Activated CD8-positive, alpha-beta T cell treated with anti-CD3 and anti-CD28 coated beads, Interleukin-2, amount 10 ng/mL, durations not matched to agents 7 days and 5 days (primary cell): Measurements from ENCODE around the gene CCDC68. TPM values are rescaled to one million over a fixed set of nuclear protein-coding genes. Genes with fewer than 3 reads are reported as not detected.

ENCODE experiments used
- ATAC-seq: fragments of 150-1000 bp; cut with Tn5 transposase; one replicate; pipeline ENCODE4 v1.10.0; 2021; ENCODE audit warnings: moderate library complexity
- CTCF ChIA-PET: fragments of 350-600 bp; sonication (Branson Sonifier 250); formaldehyde crosslinking; loops from one replicate; lab custom pipeline; 2021; ENCODE audit warnings: antibody characterized with exemption; lab: Charles Lee
- POLR2A ChIA-PET: fragments of 350-600 bp; sonication (Branson Sonifier 250); formaldehyde crosslinking; loops from one replicate; lab custom pipeline; 2021; ENCODE audit warnings: antibody characterized with exemption; lab: Charles Lee
- DNase-seq: peaks from one replicate; pipeline ENCODE4 v3.0.0-alpha.2; 2020
- H3K27ac Mint-ChIP-seq: one replicate; pipeline ENCODE4 v1.8.0; 2021; ENCODE audit warnings: mild to moderate bottlenecking, mixed read lengths
- H3K27me3 Mint-ChIP-seq: one replicate; pipeline ENCODE4 v1.8.0; 2021; ENCODE audit warnings: low read depth, mixed read lengths
- H3K36me3 Mint-ChIP-seq: one replicate; pipeline ENCODE4 v1.8.0; 2021; ENCODE audit warnings: low read depth, mixed read lengths
- H3K4me1 Mint-ChIP-seq: one replicate; pipeline ENCODE4 v1.8.0; 2021; ENCODE audit warnings: low read depth, mixed read lengths
- H3K4me3 Mint-ChIP-seq: one replicate; pipeline ENCODE4 v1.8.0; 2021; ENCODE audit warnings: mild to moderate bottlenecking, mixed read lengths
- H3K9me3 Mint-ChIP-seq: one replicate; pipeline ENCODE4 v1.8.0; 2022; ENCODE audit warnings: mixed read lengths; ENCODE audit not compliant: insufficient read depth
- total RNA-seq, 2 experiments: library from RNA; stranded (reverse); gene quantifications; one replicate each; pipeline ENCODE4 v1.2.3, GENCODE V29; 2021

The CCDC68 gene
- total RNA-seq, 2 experiments from 2014 or later: not detected

DNA sequence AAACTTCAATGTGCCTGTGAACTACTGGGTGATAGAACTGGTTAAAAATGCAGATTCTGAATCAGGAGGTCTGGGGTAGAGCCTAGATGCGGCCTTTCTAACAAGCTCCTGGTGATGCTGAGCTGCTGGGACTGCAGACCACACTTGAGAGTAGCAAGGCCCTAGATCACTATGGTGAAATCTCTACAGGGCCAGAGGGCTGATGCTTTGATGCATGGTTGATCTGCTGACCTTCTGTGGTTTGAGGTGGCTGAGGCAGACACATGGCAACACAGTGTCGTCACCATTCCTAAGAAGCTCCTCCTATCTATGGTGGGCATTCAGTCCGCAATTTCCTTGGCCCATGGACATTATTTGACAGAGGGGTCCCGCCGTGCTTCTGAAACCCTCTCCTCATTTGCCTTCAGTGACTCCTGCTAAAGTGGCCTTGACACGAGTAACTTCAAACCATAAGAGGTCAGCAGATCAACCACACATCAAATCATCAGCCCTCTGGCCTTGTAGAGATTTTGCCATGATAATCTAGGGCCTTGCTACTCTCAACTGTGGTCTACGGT lies 19.8 kb downstream of the CCDC68 start:
- H3K27me3 Mint-ChIP-seq: no peaks in the 10 kb centered on the region
- POLR2A ChIA-PET: no interaction called here
- no peak overlapping the region for H3K4me3 Mint-ChIP-seq
- no peak for DNase-seq
- CTCF ChIA-PET: interaction anchor here (0.6 kb wide), 1 partner anchor 10 kb away, joined by 4 read pairs; no protein-coding TSS in a partner anchor
- H3K9me3 Mint-ChIP-seq: no peaks in the 10 kb centered on the region
- no peak for ATAC-seq
- H3K36me3 Mint-ChIP-seq: no peaks in the 10 kb centered on the region
- no peaks in the 10 kb centered on the region for H3K4me1 Mint-ChIP-seq
- H3K27ac Mint-ChIP-seq: no peak overlapping the region

DNA sequence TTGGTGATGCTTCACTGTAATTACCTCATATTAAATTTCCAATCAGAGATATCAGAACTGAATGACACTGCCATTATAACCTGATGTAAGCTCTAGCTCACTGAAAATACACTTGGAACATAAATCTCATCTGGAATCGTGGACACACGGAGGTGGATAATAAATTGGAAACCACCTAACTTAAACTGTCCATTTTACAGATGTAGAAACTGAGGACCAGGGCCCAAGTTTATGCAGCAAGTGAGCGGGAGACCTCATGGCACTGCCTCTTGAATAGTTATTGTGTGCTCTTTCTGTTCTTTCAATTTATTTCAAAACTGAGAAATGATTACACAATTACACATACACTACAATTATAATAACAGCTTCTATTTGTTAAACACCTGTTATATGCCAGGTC lies 20.8 kb downstream of the CCDC68 start:
- ChIA-PET CTCF (no interaction called here), POLR2A (no interaction called here)
- DNase-seq: no peak
- H3K27me3 Mint-ChIP-seq: no peaks in the 10 kb centered on the region
- H3K9me3 Mint-ChIP-seq: no peaks in the 10 kb centered on the region
- H3K36me3 Mint-ChIP-seq: no peaks in the 10 kb centered on the region
- no peaks in the 10 kb centered on the region for H3K4me1 Mint-ChIP-seq
- no peak for ATAC-seq
- H3K4me3 Mint-ChIP-seq: no peak overlapping the region
- no peak overlapping the region for H3K27ac Mint-ChIP-seq

DNA sequence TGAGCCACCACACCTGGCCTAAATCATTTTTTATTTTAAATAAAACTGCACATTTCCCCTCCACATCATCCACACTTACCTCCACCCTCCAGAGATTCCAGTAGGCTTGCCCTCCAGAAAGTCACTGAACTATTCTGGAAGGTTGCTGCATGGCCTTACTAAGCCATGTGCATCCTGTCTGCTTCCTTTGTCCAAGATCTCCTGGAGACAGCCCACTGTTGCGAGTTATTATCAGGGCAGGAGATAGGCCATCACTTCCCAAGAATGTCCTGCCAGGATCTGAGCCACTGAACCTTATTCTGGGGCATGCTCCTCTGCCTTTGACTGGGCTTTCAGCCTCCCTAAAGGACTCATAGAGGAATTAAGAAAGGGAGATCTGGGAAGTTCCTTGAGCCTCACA lies 26.8 kb downstream of the CCDC68 start:
- DNase-seq: no peak
- no peaks in the 10 kb centered on the region for H3K27me3 Mint-ChIP-seq
- no peaks in the 10 kb centered on the region for H3K9me3 Mint-ChIP-seq
- ChIA-PET POLR2A (no interaction called here), CTCF (no interaction called here)
- no peak overlapping the region for H3K4me3 Mint-ChIP-seq
- no peak for ATAC-seq
- no peaks in the 10 kb centered on the region for H3K36me3 Mint-ChIP-seq
- no peak overlapping the region for H3K27ac Mint-ChIP-seq
- H3K4me1 Mint-ChIP-seq: no peaks in the 10 kb centered on the region

DNA sequence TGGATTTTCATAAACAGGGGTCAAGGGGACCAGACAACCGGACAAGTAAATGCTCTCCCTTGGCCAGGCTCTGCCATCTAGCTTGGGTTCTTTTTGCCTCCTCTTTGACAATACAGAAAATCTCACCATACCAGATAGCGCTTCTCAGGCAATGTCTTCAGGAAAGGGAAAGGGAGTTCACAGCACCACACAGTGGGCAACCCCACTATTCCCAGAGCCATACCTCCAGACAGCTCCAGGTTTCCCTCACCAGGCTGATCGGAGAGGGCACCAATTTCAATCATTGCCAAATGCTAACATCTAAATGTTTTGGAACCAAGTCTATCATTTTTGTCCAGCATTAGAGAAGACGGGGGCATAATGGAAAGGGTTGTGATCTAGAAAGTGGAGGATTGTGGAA lies 28.1 kb downstream of the CCDC68 start:
- H3K27me3 Mint-ChIP-seq: no peaks in the 10 kb centered on the region
- no peak overlapping the region for H3K27ac Mint-ChIP-seq
- no peak for DNase-seq
- ATAC-seq: no peak
- H3K4me1 Mint-ChIP-seq: no peaks in the 10 kb centered on the region
- no peaks in the 10 kb centered on the region for H3K36me3 Mint-ChIP-seq
- CTCF ChIA-PET: no interaction called here
- H3K4me3 Mint-ChIP-seq: no peak overlapping the region
- H3K9me3 Mint-ChIP-seq: no peaks in the 10 kb centered on the region
- POLR2A ChIA-PET: no interaction called here

DNA sequence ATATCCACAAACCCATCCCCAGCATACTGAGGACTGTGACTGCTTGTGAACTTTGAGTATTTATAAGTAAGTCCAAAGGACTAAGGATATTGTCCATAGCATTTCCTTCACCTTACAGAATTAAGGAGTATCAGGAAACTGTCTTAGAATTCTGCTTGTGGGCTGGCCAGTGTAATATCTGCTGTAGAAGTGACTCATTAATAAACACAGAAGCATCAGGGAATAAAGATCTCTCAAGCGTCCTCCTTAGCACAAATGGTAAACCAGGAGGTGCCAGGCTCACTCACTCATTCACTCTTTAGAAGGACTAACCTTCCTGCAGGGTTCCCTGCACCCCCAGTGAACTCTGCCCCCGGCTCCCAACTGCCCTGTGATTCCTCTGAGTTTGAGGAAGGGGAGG lies 31.0 kb downstream of the CCDC68 start:
- no peak for DNase-seq
- Mint-ChIP-seq H3K9me3 (no peaks in the 10 kb centered on the region), H3K4me1 (no peaks in the 10 kb centered on the region), H3K36me3 (no peaks in the 10 kb centered on the region), H3K4me3 (no peak overlapping the region), H3K27me3 (no peaks in the 10 kb centered on the region), H3K27ac (no peak overlapping the region)
- ATAC-seq: no peak
- CTCF ChIA-PET: no interaction called here
- POLR2A ChIA-PET: no interaction called here

DNA sequence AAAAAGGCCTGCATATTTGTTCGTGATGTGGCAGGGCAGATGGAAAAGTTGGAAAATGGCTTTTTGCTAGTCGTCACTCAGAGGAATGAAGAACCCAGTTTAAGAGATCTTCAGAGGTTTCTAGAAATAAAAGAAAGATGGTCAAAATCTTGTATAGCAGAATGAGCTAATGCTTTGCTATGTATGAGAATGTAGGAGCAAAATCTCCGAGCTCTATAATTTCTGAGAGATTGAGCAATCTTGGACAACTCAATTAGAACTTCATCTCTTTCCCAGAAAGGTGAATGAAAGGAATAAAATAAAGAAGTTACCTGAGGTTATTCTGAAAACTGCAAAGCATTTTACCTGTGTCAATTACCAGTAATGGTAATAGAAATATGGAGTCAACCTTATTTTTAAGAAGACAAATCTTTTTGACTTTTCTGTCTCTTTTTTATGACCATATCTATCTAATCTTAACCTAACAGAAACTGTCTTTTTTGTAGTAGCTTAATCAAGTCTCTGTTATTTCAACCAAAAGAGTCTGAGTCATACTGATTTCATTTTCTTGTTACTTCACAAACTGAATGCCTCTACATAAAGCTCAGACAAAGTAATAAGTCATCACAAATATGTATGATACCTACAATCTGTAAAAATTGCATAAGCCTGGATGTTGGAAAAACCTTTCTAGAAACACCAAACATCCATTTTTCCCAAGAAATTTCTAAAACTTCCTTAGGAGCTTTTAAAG lies 32.5 kb downstream of the CCDC68 start:
- ATAC-seq: no peak
- ChIA-PET POLR2A (no interaction called here), CTCF (no interaction called here)
- no peak for DNase-seq
- Mint-ChIP-seq H3K4me1 (no peaks in the 10 kb centered on the region), H3K4me3 (no peak overlapping the region), H3K27ac (no peak overlapping the region), H3K9me3 (no peaks in the 10 kb centered on the region), H3K27me3 (no peaks in the 10 kb centered on the region), H3K36me3 (no peaks in the 10 kb centered on the region)

DNA sequence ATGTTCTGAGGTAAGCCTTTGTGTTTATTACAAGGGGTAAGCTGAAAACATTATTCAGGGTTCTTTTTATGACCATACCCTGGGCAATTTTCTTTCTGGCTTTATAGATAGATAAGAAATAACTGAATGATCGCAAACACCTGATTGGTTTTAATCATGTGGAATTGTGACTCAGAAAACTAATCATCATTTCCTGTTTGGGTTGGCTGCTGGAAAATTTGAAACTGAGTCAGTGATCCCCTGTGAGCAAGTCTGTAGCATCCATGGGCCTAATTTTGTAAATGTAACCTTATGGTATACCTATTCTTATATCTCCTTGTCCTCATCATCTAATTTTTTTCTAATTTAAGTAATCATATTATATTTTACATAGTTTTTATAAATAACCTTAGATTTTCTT lies 34.3 kb downstream of the CCDC68 start:
- no peak overlapping the region for H3K27ac Mint-ChIP-seq
- DNase-seq (no peak), ATAC-seq (no peak)
- ChIA-PET POLR2A (no interaction called here), CTCF (no interaction called here)
- no peaks in the 10 kb centered on the region for H3K9me3 Mint-ChIP-seq
- no peak overlapping the region for H3K4me3 Mint-ChIP-seq
- no peaks in the 10 kb centered on the region for H3K27me3 Mint-ChIP-seq
- no peaks in the 10 kb centered on the region for H3K36me3 Mint-ChIP-seq
- H3K4me1 Mint-ChIP-seq: no peaks in the 10 kb centered on the region

DNA sequence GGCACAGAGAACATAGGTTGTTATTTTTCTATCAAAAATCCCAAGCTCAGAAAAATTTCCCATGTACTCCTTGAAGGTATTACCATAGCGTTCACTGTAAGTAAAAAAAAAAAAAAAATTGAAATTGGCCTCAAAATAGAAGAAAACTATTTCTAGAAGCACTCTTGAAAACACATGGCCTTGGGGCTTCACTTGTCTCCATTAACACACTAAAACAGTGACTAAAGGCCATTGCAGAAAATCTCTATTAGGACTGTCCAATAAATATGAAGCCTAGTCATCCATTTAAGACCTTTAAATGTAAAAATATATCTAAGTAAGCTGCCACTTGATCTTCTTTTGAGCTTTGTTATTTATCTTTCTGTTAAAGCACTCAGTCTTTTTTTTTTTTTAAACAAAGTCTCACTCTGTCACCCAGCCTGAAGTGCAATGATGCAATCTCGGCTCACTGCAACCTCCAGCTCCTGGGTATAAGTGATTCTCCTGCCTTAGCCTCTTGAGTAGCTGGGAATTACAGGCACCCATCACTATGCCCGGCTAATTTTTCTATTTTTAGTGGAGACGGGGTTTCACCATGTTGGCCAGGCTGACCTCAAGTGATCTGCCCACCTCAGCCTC lies 35.8 kb downstream of the CCDC68 start:
- H3K4me1 Mint-ChIP-seq: no peaks in the 10 kb centered on the region
- H3K27me3 Mint-ChIP-seq: no peaks in the 10 kb centered on the region
- ATAC-seq: no peak
- DNase-seq: no peak
- H3K27ac Mint-ChIP-seq: no peak overlapping the region
- no peak overlapping the region for H3K4me3 Mint-ChIP-seq
- H3K36me3 Mint-ChIP-seq: no peaks in the 10 kb centered on the region
- no peaks in the 10 kb centered on the region for H3K9me3 Mint-ChIP-seq
- ChIA-PET POLR2A (interaction anchor here (0.6 kb wide), 1 partner anchor 12 kb away, joined by 6 read pairs; no protein-coding TSS in a partner anchor), CTCF (interaction anchor here (0.7 kb wide), 1 partner anchor 497 kb away, joined by 3 read pairs; no protein-coding TSS in a partner anchor)

DNA sequence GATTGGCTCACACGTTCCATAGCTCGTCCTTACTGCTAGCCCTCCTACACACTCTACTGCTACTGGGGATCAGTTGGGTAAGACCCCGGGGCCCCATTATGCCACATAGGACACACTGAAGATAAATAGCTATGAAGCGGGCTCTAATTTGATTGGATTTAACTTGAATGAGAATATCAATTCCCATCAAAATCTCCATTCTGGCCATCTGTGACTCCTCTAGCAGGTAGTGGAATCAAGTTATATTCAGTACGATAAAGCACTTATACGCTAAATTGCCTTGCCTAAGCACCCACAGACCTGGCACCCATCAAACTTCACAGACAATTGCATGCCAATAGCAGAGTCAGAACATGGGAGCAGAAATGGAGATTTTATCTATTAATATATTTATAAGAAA lies 39.8 kb downstream of the CCDC68 start:
- H3K36me3 Mint-ChIP-seq: no peaks in the 10 kb centered on the region
- CTCF ChIA-PET: no interaction called here
- no peak overlapping the region for H3K27ac Mint-ChIP-seq

DNA sequence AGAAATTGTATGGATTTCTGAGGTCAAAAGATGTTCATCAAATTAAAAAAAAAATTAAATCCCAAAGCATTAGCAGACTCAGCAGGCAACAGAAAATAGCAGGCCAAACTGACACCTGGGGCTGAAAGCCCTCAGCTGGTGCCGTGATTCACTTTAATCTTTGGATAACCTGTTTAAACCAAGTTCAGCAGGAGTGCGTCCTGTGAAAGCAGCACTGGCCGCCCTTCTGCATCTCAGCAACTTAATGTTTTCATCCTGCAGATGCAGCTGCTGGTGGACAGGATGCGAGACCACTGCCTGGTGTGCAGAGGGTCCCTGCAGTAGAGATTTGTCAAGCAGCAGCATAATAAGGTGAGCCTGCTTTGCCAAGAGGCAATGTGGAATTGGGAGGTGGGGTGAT lies 41.2 kb downstream of the CCDC68 start:
- POLR2A ChIA-PET: no interaction called here
- CTCF ChIA-PET: no interaction called here
- Mint-ChIP-seq H3K4me3 (no peak overlapping the region), H3K36me3 (no peaks in the 10 kb centered on the region), H3K4me1 (no peaks in the 10 kb centered on the region), H3K27ac (no peak overlapping the region), H3K9me3 (no peaks in the 10 kb centered on the region), H3K27me3 (no peaks in the 10 kb centered on the region)
- ATAC-seq (no peak), DNase-seq (no peak)

More for the DNA sequence above, 39.8 kb downstream of the CCDC68 start:
- H3K27me3 Mint-ChIP-seq: no peaks in the 10 kb centered on the region
- no peaks in the 10 kb centered on the region for H3K4me1 Mint-ChIP-seq
- DNase-seq: no peak
- H3K4me3 Mint-ChIP-seq: no peak overlapping the region
- no peak for ATAC-seq
- POLR2A ChIA-PET: no interaction called here
- no peaks in the 10 kb centered on the region for H3K9me3 Mint-ChIP-seq

DNA sequence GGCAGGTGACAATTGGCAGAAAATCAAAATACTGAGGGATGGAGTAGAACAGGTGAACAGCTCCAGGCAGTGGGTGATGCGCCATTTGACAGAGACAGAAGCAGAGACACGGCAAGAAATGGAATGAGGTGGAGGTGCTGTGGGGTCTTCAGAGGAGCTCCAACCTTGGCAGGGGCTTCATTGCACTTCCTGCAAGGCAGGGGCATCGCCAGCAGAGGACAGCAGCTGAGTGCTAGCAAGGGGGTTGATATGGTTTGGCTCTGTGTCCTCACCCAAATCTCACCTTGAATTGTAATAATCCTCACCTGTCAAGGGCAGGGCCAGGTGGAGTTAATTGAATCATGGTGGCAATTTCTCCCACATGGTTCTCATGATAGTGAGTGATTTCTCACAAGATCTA lies 42.8 kb downstream of the CCDC68 start:
- POLR2A ChIA-PET: no interaction called here
- ATAC-seq (no peak), DNase-seq (no peak)
- no peak overlapping the region for H3K4me3 Mint-ChIP-seq
- H3K4me1 Mint-ChIP-seq: no peaks in the 10 kb centered on the region
- CTCF ChIA-PET: no interaction called here
- no peak overlapping the region for H3K27ac Mint-ChIP-seq
- no peaks in the 10 kb centered on the region for H3K9me3 Mint-ChIP-seq
- no peaks in the 10 kb centered on the region for H3K27me3 Mint-ChIP-seq
- no peaks in the 10 kb centered on the region for H3K36me3 Mint-ChIP-seq

DNA sequence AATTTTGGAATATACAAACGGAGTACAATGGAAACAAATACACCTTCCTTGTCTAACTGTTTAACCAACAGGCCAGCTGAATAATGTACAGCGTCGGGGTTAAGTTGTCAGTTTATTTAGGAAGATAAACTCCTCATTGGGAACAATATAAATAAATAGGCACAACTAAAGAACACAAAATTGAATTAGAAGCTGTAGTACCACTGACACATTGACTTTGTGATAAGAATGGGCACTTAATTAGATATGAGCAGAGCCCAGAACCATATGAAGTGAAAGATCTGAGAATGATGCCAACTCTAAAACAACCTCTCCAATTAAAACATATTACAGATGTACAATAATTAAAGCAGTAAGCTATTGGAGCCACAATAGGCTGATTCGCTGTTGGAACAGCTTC lies 44.4 kb downstream of the CCDC68 start:
- Mint-ChIP-seq H3K36me3 (no peaks in the 10 kb centered on the region), H3K4me3 (no peak overlapping the region), H3K27me3 (no peaks in the 10 kb centered on the region), H3K9me3 (no peaks in the 10 kb centered on the region), H3K27ac (no peak overlapping the region), H3K4me1 (no peaks in the 10 kb centered on the region)
- DNase-seq: no peak
- POLR2A ChIA-PET: no interaction called here
- ATAC-seq: no peak
- CTCF ChIA-PET: no interaction called here
